Chondrocyte (in vitro differentiated cells): Measurements from ENCODE around the gene ARFGAP1. TPM values are rescaled to one million over a fixed set of nuclear protein-coding genes. Genes with fewer than 3 reads are reported as not detected.

ENCODE experiments used
- DNase-seq: peaks from one replicate; pipeline ENCODE4 v3.0.0; 2021; ENCODE audit warnings: mixed read lengths, low spot score
- H3K27ac Mint-ChIP-seq: one replicate; pipeline ENCODE4 v1.8.0; 2021; ENCODE audit warnings: mild to moderate bottlenecking, moderate library complexity, mixed read lengths; ENCODE audit not compliant: unreplicated experiment
- H3K27me3 Mint-ChIP-seq: 2 replicates; pipeline ENCODE4 v1.8.0; 2021; ENCODE audit warnings: low read depth, mixed read lengths
- H3K36me3 Mint-ChIP-seq: 2 replicates; pipeline ENCODE4 v1.8.0; 2021; ENCODE audit warnings: low read depth, mixed read lengths
- H3K4me1 Mint-ChIP-seq: 2 replicates; pipeline ENCODE4 v1.8.0; 2021; ENCODE audit warnings: low read depth, mild to moderate bottlenecking, mixed read lengths
- H3K4me3 Mint-ChIP-seq: one replicate; pipeline ENCODE4 v1.8.0; 2021; ENCODE audit warnings: mild to moderate bottlenecking, moderate library complexity, mixed read lengths; ENCODE audit not compliant: unreplicated experiment
- H3K9me3 Mint-ChIP-seq: 2 replicates; pipeline ENCODE4 v1.8.0; 2021; ENCODE audit warnings: low read depth, mixed read lengths
- total RNA-seq: library from RNA; stranded (reverse); gene quantifications from 3 replicates; pipeline ENCODE4 v1.2.1, GENCODE V29; 2021
- TF ChIP-seq, protein P1 (sequence below): fragments of 200-600 bp; sonication (generic); IDR thresholded peaks from 2 replicates; pipeline ENCODE4 v1.5.0; 2021; ENCODE audit warnings: antibody characterized with exemption, mild to moderate bottlenecking, moderate library complexity

The ARFGAP1 gene
- total RNA-seq, 1 donor from 2014 or later: 117 TPM

DNA sequence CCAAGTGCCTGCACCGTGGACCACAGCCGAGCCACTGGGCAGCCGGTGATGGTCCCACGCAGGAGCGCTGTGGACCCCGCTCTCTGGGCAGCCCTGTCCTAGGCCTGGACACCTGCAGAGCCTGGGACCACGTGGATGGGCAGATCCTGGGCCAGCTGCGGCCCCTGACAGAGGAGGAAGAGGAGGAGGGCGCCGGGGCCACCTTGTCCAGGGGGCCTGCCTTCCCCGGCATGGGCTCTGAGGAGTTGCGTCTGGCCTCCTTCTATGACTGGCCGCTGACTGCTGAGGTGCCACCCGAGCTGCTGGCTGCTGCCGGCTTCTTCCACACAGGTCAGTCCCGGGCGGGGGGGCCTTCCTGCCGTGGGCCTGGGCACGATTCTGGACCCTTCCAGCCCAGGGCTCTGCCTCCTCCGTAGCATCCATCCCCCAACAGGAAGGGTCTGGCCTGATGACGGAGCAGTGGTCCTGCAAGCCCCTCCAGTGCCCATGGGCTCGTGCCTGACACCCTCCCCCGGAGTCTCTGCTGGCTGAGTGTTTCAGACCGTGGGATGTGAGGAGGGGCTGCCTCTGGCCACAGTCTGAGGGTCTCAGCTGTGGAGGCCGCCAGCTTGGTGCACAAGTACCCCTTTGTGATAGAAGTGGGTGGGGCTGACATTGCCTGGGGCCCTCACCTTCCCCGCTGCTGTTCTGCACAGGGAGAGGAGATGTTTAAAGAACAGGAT, 36.3 kb upstream of the ARFGAP1 start:
- Mint-ChIP-seq H3K27ac (no peak overlapping the region), H3K4me3 (no peak overlapping the region), H3K36me3 (no peaks in the 10 kb centered on the region), H3K4me1 (peaks cover 38% of the 10 kb centered on the region), H3K9me3 (no peaks in the 10 kb centered on the region), H3K27me3 (no peaks in the 10 kb centered on the region)
- DNase-seq: no peak
- TF ChIP-seq, protein P1, sequence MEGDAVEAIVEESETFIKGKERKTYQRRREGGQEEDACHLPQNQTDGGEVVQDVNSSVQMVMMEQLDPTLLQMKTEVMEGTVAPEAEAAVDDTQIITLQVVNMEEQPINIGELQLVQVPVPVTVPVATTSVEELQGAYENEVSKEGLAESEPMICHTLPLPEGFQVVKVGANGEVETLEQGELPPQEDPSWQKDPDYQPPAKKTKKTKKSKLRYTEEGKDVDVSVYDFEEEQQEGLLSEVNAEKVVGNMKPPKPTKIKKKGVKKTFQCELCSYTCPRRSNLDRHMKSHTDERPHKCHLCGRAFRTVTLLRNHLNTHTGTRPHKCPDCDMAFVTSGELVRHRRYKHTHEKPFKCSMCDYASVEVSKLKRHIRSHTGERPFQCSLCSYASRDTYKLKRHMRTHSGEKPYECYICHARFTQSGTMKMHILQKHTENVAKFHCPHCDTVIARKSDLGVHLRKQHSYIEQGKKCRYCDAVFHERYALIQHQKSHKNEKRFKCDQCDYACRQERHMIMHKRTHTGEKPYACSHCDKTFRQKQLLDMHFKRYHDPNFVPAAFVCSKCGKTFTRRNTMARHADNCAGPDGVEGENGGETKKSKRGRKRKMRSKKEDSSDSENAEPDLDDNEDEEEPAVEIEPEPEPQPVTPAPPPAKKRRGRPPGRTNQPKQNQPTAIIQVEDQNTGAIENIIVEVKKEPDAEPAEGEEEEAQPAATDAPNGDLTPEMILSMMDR: no peak

DNA sequence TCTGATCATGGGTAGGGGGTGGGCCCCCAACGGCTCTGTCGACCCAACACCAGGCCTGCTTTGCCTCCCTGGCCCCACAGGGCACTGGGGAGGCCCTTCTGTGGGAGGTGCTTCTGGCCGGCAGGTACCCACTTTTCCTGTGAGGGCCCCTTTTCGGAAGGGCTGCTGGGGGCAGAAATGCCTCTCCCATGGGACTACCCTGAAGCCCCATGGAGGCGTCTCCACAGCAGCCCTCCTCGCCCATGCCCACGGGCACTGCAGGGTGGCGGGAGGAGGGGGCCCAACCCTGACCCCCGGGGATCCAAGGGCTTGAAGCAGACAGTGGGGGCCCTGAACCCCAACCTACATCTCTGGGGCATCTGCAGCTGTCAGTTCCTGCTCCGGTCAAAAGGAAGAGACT, 34.6 kb upstream of the ARFGAP1 start:
- DNase-seq: no peak
- Mint-ChIP-seq H3K36me3 (no peaks in the 10 kb centered on the region), H3K4me1 (peaks cover 21% of the 10 kb centered on the region), H3K27me3 (no peaks in the 10 kb centered on the region), H3K4me3 (no peak overlapping the region), H3K27ac (no peak overlapping the region), H3K9me3 (no peaks in the 10 kb centered on the region)
- TF ChIP-seq, protein P1: no peak

DNA sequence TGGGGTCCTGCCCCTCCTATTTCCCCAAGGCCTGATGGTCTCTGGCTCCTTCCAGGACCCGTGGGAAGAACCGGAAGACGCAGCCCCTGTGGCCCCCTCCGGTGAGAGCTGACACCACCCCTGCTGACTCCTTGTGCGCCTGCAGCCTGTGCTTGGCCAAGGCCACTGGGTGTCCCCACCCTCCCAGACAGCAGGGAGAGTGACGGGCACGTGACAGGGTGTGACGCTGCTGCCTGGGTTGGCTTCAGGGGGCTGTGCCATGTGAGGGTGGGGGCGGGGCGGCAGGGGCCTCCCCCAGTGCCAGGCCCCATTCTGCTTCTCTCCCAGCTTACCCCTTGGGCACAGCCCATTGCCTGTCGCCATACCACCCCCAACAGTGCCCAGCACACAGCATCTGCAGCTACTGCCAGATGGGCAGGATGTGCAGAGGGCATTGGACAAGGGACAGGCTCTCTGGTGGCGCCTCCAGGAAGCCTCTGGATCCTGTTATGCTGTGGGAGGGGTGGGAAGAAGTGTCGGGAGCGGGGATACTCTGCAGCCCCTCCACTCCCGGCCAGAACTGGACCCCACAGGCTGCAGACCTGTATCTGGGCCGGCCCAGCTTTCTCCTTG, 34.0 kb upstream of the ARFGAP1 start:
- H3K4me3 Mint-ChIP-seq: no peak overlapping the region
- DNase-seq: no peak
- H3K4me1 Mint-ChIP-seq: peaks cover 16% of the 10 kb centered on the region
- H3K27ac Mint-ChIP-seq: no peak overlapping the region
- H3K9me3 Mint-ChIP-seq: no peaks in the 10 kb centered on the region
- no peaks in the 10 kb centered on the region for H3K27me3 Mint-ChIP-seq
- no peaks in the 10 kb centered on the region for H3K36me3 Mint-ChIP-seq
- TF ChIP-seq, protein P1: no peak

DNA sequence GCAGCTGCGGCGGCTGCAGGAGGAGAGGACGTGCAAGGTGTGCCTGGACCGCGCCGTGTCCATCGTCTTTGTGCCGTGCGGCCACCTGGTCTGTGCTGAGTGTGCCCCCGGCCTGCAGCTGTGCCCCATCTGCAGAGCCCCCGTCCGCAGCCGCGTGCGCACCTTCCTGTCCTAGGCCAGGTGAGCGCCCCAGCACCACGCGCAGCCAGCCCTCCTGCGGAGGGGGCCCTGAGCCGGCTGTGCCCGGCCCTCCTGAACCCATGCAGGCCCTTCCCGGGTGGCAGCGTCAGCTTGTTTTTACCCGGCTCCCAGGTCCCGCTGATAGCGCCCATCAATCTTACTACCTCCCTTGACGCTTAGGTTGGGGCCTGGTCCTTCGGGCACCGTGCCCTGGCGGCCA, 33.2 kb upstream of the ARFGAP1 start:
- Mint-ChIP-seq H3K27me3 (no peaks in the 10 kb centered on the region), H3K36me3 (no peaks in the 10 kb centered on the region), H3K27ac (no peak overlapping the region), H3K4me3 (no peak overlapping the region), H3K9me3 (no peaks in the 10 kb centered on the region), H3K4me1 (peaks cover 13% of the 10 kb centered on the region)
- TF ChIP-seq, protein P1: no peak
- DNase-seq: no peak

DNA sequence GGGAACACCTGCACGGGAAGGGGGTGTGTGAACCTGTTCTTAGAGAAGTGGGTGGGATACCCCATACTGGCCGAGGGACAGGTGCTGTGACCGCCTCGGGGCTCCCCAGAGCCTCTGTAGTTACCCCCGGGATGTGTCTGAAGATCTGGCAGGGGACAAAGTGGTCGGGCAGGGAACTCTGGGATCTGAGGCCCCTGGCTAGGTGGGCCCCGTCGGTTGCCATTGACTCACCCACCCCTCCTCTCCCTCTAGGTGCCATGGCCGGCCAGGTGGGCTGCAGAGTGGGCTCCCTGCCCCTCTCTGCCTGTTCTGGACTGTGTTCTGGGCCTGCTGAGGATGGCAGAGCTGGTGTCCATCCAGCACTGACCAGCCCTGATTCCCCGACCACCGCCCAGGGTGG, 32.6 kb upstream of the ARFGAP1 start:
- DNase-seq: no peak
- TF ChIP-seq, protein P1: no peak
- Mint-ChIP-seq H3K27ac (no peak overlapping the region), H3K4me1 (peaks cover 9% of the 10 kb centered on the region), H3K36me3 (no peaks in the 10 kb centered on the region), H3K9me3 (no peaks in the 10 kb centered on the region), H3K27me3 (no peaks in the 10 kb centered on the region), H3K4me3 (no peak overlapping the region)
